Suprapubic skin (tissue), 4 donors: ENCODE data around the gene GSK3B.

Experiments
- POLR2A ChIP-seq, 2 donors: fragments of 450-650 bp; IDR thresholded peaks; one replicate each; pipeline ENCODE4 v1.6.1; 2017; ENCODE audit warnings: antibody characterized with exemption in 2 of 2, mild to moderate bottlenecking in 2 of 2, moderate library complexity in 2 of 2
- POLR2AphosphoS5 ChIP-seq, 3 donors: sonication (generic); formaldehyde crosslinking; IDR thresholded peaks; one replicate each; pipeline ENCODE4 v1.6.1; 2017; ENCODE audit warnings: antibody characterized with exemption in 3 of 3
- TF ChIP-seq, protein P1 (sequence below), 2 donors: fragments of 200-600 bp in 1 of 2; fragments of 450-650 bp in 1 of 2; sonication (generic) in 1 of 2; IDR thresholded peaks; one replicate each; pipeline ENCODE4 v1.5.1; 2016 to 2019; ENCODE audit warnings: antibody characterized with exemption in 2 of 2, mild to moderate bottlenecking in 1 of 2, moderate library complexity in 1 of 2

DNA sequence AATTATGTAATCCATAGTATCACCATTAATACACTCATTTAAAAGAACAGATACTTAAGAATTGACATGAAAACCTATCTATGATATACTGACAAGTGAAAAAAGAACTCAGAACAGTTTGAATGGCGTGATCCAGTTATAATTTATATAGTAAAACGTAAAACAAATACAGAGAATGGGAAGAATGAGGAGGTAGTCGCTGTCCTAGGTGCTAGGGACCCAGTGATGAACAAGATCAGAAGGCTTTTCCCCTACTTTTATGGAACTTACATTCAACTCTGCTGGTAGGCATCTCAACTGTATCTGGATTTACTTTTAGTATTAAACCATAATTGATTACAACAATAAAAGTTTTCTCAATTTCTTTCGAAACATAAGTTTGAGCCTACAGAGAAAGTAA is 31.8 kb downstream of the GSK3B start:
- no peak for TF ChIP-seq POLR2A (IDR thresholded peaks at IDR 0.05)
- TF ChIP-seq, protein P1, sequence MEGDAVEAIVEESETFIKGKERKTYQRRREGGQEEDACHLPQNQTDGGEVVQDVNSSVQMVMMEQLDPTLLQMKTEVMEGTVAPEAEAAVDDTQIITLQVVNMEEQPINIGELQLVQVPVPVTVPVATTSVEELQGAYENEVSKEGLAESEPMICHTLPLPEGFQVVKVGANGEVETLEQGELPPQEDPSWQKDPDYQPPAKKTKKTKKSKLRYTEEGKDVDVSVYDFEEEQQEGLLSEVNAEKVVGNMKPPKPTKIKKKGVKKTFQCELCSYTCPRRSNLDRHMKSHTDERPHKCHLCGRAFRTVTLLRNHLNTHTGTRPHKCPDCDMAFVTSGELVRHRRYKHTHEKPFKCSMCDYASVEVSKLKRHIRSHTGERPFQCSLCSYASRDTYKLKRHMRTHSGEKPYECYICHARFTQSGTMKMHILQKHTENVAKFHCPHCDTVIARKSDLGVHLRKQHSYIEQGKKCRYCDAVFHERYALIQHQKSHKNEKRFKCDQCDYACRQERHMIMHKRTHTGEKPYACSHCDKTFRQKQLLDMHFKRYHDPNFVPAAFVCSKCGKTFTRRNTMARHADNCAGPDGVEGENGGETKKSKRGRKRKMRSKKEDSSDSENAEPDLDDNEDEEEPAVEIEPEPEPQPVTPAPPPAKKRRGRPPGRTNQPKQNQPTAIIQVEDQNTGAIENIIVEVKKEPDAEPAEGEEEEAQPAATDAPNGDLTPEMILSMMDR (IDR thresholded peaks at IDR 0.05), result no peak
- no peak for TF ChIP-seq POLR2AphosphoS5 (IDR thresholded peaks at IDR 0.05)
